HepG2 (cell line): ENCODE results near the gene MISP3. TPM values are rescaled to one million over a fixed set of nuclear protein-coding genes. Genes with fewer than 3 reads are reported as not detected.
A peak's percentile ranks its signal among the peaks of the same experiment; 100 is the strongest.

Source experiments
- ASH2L ChIP-seq: fragments of 300-600, 200-600 bp; sonication (generic); IDR thresholded peaks from 2 replicates; pipeline ENCODE4 v1.7.0; 2017; ENCODE audit warnings: low read depth, mild to moderate bottlenecking, moderate library complexity, mixed read lengths, low read length; ENCODE audit not compliant: insufficient read length
- ELF3 ChIP-seq: IDR thresholded peaks from 2 replicates; pipeline ENCODE4 v1.6.1; 2016; ENCODE audit warnings: missing genetic modification reagents, missing compliant biosample characterization
- GABPB1 ChIP-seq: IDR thresholded peaks from 2 replicates; pipeline ENCODE4 v1.6.1; 2016; ENCODE audit warnings: mild to moderate bottlenecking, missing genetic modification reagents, moderate library complexity, missing compliant biosample characterization
- KDM5A ChIP-seq: fragments of 200-600 bp; sonication (generic); IDR thresholded peaks from 2 replicates; pipeline ENCODE4 v1.7.0; 2018; ENCODE audit warnings: antibody characterized with exemption, mild to moderate bottlenecking, low read length, borderline replicate concordance
- NFE2L1 ChIP-seq: sonication (generic); formaldehyde crosslinking; IDR thresholded peaks from 2 replicates; pipeline ENCODE4 v1.4.0; 2020; ENCODE audit warnings: missing genetic modification reagents, mild to moderate bottlenecking, borderline replicate concordance
- SIX4 ChIP-seq: sonication (generic); formaldehyde crosslinking; IDR thresholded peaks from 2 replicates; pipeline ENCODE4 v1.4.0; 2020; ENCODE audit warnings: missing genetic modification reagents
- SMAD1 ChIP-seq: sonication (generic); formaldehyde crosslinking; IDR thresholded peaks from 2 replicates; pipeline ENCODE4 v1.4.0; 2020; ENCODE audit warnings: missing genetic modification reagents, low read depth, mild to moderate bottlenecking, borderline replicate concordance
- ZNF354B ChIP-seq: sonication (generic); formaldehyde crosslinking; IDR thresholded peaks from 2 replicates; pipeline ENCODE4 v1.8.0; 2022; ENCODE audit warnings: mild to moderate bottlenecking, missing genetic modification reagents
- ZNF430 ChIP-seq: sonication (generic); formaldehyde crosslinking; IDR thresholded peaks from 2 replicates; pipeline ENCODE4 v1.9.0; 2021; ENCODE audit warnings: mild to moderate bottlenecking, missing genetic modification reagents
- ZNF891 ChIP-seq: sonication (generic); formaldehyde crosslinking; IDR thresholded peaks from 2 replicates; pipeline ENCODE4 v1.5.0; 2020; ENCODE audit warnings: mild to moderate bottlenecking, missing genetic modification reagents
- ZSCAN9 ChIP-seq: IDR thresholded peaks from 2 replicates; pipeline ENCODE4 v1.6.1; 2016; ENCODE audit warnings: borderline replicate concordance
- polyA plus RNA-seq, 8 experiments: library from polyadenylated mRNA; depleted of rRNA in 3 of 8; stranded (reverse) in 7 of 8; unstranded in 1 of 8; fragments of >200 nt; fragmentation: Illumina TruSeq in 4 of 8; extraction: Trizol in 4 of 8; gene quantifications; 2 replicates each; pipeline versions ENCODE4 v1.2.1 to v1.2.3, GENCODE V29; 2011 to 2016; ENCODE audit warnings: low read depth in 4 of 8, missing spikeins in 1 of 8, mixed read lengths in 1 of 8; ENCODE audit not compliant: insufficient read depth in 1 of 8
- total RNA-seq, 5 experiments: library from RNA; depleted of rRNA; stranded (reverse); fragments of >200 nt; fragmentation: Illumina TruSeq; extraction: Trizol; gene quantifications; 2 replicates each; pipeline ENCODE4 v1.2.3, GENCODE V29; 2016; ENCODE audit warnings: low read depth in 1 of 5
- TF ChIP-seq, protein P1 (sequence below): sonication (generic); formaldehyde crosslinking; IDR thresholded peaks from 2 replicates; pipeline ENCODE4 v1.4.0; 2020; ENCODE audit warnings: mild to moderate bottlenecking, missing genetic modification reagents
- TF ChIP-seq, protein P2 (sequence below): sonication (generic); formaldehyde crosslinking; IDR thresholded peaks from 2 replicates; pipeline ENCODE4 v1.5.0; 2020; ENCODE audit warnings: mild to moderate bottlenecking, missing genetic modification reagents, borderline replicate concordance
- TF ChIP-seq, protein P3 (sequence below), 2 experiments: fragments of 450-650 bp in 1 of 2; sonication (generic) in 1 of 2; formaldehyde crosslinking in 1 of 2; IDR thresholded peaks; 2 replicates each; pipeline versions ENCODE4 v1.6.1 to v1.8.0; 2016 to 2022; ENCODE audit warnings: antibody characterized with exemption in 1 of 2, mild to moderate bottlenecking in 1 of 2, missing genetic modification reagents in 1 of 2
- TF ChIP-seq, protein P4 (sequence below): sonication (generic); formaldehyde crosslinking; IDR thresholded peaks from 2 replicates; pipeline ENCODE4 v1.5.0; 2020; ENCODE audit warnings: missing genetic modification reagents

The MISP3 gene
- total and polyA plus RNA-seq, 2 of the 13 experiments (the other 11 are each of a cell fraction or from before 2014, with no cell fraction given): 2.5 to 5.4 TPM

DNA sequence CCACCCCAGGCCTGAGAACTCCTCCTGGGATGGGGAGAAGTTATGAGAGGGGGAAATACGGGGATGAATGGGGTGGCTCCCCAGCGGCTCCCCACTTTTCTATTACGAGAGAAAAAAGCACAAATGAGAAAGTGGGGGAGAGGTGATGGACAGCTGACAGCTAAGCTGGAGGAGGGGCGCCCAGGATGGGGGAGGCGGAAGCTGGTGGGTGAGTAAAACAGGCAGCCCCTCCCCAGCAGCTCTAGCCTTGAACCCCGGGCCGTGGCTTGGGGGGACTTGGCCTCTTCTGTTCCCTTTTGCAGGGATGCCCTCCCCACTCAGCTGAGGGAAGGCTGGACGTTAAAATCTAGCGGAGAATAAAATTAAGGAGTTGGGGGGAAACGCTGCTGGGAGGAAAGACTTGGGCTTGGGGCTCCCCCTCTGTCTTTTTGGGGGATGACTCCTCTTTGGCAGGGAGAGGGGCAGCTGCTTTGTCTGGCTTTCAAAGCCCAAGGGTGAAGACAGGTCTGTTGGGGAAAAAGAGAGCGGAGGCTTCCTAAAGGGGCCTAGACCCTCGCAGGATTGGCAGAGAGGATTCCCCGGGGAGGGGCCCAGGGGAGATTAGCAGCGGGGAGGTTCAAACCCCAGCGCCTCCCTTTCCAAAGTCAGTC is 19.4 kb downstream of the MISP3 start (continued):
- TF ChIP-seq, protein P1, sequence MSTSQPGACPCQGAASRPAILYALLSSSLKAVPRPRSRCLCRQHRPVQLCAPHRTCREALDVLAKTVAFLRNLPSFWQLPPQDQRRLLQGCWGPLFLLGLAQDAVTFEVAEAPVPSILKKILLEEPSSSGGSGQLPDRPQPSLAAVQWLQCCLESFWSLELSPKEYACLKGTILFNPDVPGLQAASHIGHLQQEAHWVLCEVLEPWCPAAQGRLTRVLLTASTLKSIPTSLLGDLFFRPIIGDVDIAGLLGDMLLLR (CRISPR knock-in tag): no peak
- no peak for TF ChIP-seq SIX4 (CRISPR knock-in tag)
- peak; percentile 19; the same call in 1 of the 2 replicates for TF ChIP-seq KDM5A
- TF ChIP-seq, protein P2, sequence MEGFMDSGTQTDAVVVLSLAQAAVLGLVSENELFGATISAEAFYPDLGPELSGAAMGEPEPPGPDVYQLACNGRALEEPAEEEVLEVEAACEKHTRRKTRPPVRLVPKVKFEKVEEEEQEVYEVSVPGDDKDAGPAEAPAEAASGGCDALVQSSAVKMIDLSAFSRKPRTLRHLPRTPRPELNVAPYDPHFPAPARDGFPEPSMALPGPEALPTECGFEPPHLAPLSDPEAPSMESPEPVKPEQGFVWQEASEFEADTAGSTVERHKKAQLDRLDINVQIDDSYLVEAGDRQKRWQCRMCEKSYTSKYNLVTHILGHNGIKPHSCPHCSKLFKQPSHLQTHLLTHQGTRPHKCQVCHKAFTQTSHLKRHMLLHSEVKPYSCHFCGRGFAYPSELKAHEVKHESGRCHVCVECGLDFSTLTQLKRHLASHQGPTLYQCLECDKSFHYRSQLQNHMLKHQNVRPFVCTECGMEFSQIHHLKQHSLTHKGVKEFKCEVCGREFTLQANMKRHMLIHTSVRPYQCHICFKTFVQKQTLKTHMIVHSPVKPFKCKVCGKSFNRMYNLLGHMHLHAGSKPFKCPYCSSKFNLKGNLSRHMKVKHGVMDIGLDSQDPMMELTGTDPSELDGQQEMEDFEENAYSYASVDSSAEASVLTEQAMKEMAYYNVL (CRISPR knock-in tag): no peak
- TF ChIP-seq NFE2L1 (CRISPR knock-in tag): no peak
- no peak for TF ChIP-seq ZNF430 (CRISPR knock-in tag)
- TF ChIP-seq, protein P3, sequence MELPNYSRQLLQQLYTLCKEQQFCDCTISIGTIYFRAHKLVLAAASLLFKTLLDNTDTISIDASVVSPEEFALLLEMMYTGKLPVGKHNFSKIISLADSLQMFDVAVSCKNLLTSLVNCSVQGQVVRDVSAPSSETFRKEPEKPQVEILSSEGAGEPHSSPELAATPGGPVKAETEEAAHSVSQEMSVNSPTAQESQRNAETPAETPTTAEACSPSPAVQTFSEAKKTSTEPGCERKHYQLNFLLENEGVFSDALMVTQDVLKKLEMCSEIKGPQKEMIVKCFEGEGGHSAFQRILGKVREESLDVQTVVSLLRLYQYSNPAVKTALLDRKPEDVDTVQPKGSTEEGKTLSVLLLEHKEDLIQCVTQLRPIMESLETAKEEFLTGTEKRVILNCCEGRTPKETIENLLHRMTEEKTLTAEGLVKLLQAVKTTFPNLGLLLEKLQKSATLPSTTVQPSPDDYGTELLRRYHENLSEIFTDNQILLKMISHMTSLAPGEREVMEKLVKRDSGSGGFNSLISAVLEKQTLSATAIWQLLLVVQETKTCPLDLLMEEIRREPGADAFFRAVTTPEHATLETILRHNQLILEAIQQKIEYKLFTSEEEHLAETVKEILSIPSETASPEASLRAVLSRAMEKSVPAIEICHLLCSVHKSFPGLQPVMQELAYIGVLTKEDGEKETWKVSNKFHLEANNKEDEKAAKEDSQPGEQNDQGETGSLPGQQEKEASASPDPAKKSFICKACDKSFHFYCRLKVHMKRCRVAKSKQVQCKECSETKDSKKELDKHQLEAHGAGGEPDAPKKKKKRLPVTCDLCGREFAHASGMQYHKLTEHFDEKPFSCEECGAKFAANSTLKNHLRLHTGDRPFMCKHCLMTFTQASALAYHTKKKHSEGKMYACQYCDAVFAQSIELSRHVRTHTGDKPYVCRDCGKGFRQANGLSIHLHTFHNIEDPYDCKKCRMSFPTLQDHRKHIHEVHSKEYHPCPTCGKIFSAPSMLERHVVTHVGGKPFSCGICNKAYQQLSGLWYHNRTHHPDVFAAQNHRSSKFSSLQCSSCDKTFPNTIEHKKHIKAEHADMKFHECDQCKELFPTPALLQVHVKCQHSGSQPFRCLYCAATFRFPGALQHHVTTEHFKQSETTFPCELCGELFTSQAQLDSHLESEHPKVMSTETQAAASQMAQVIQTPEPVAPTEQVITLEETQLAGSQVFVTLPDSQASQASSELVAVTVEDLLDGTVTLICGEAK (IDR thresholded peaks at IDR 0.05): no peak
- TF ChIP-seq, protein P3 (CRISPR knock-in tag; IDR thresholded peaks at IDR 0.05): peak; percentile 95
- no peak; the same call in 1 of the 2 replicates for TF ChIP-seq GABPB1
- TF ChIP-seq SMAD1 (CRISPR knock-in tag): no peak
- no peak for TF ChIP-seq ASH2L
- peak; percentile 63; the same call in 1 of the 2 replicates for TF ChIP-seq ELF3 (CRISPR knock-in tag)
- TF ChIP-seq ZSCAN9 (CRISPR knock-in tag): no peak
- TF ChIP-seq, protein P4, sequence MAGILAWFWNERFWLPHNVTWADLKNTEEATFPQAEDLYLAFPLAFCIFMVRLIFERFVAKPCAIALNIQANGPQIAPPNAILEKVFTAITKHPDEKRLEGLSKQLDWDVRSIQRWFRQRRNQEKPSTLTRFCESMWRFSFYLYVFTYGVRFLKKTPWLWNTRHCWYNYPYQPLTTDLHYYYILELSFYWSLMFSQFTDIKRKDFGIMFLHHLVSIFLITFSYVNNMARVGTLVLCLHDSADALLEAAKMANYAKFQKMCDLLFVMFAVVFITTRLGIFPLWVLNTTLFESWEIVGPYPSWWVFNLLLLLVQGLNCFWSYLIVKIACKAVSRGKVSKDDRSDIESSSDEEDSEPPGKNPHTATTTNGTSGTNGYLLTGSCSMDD (CRISPR knock-in tag): no peak
- TF ChIP-seq ZNF891: no peak
- no peak for TF ChIP-seq ZNF354B (CRISPR knock-in tag)
